Activated CD4-positive, alpha-beta memory T cell treated with anti-CD3 and anti-CD28 coated beads, Interleukin-2, amount 10 ng/mL, durations not matched to agents 7 days and 5 days (primary cell): ENCODE results near the gene ISG20. TPM values are rescaled to one million over a fixed set of nuclear protein-coding genes. Genes with fewer than 3 reads are reported as not detected.

Experiments
- CTCF ChIA-PET: fragments of 350-600 bp; sonication (Branson Sonifier 250); formaldehyde crosslinking; loops from one replicate; lab custom pipeline; 2021; ENCODE audit warnings: antibody characterized with exemption, inconsistent platforms; lab: Charles Lee
- POLR2A ChIA-PET: fragments of 350-600 bp; sonication (Branson Sonifier 250); formaldehyde crosslinking; loops from one replicate; lab custom pipeline; 2021; ENCODE audit warnings: antibody characterized with exemption; lab: Charles Lee
- DNase-seq: peaks from one replicate; pipeline ENCODE4 v3.0.0-alpha.2; 2020
- H3K27ac Mint-ChIP-seq: one replicate; pipeline ENCODE4 v1.8.0; 2021; ENCODE audit warnings: mild to moderate bottlenecking, mixed read lengths
- H3K27me3 Mint-ChIP-seq: one replicate; pipeline ENCODE4 v1.8.0; 2021; ENCODE audit warnings: mixed read lengths
- H3K36me3 Mint-ChIP-seq: one replicate; pipeline ENCODE4 v1.8.0; 2021; ENCODE audit warnings: low read depth, mixed read lengths
- H3K4me1 Mint-ChIP-seq: one replicate; pipeline ENCODE4 v1.8.0; 2021; ENCODE audit warnings: mixed read lengths
- H3K4me3 Mint-ChIP-seq: one replicate; pipeline ENCODE4 v1.8.0; 2021; ENCODE audit warnings: mild to moderate bottlenecking, mixed read lengths
- H3K9me3 Mint-ChIP-seq: one replicate; pipeline ENCODE4 v1.8.0; 2021; ENCODE audit warnings: mixed read lengths
- total RNA-seq, 2 experiments: library from RNA; stranded (reverse); gene quantifications; one replicate each; pipeline ENCODE4 v1.2.3, GENCODE V29; 2021

The ISG20 gene
- total RNA-seq, 2 experiments from 2014 or later = 337 to 338 TPM

- CTCF ChIA-PET = interaction anchor here (1.0 to 2.1 kb wide), 4 partner anchors 13 to 584 kb away, joined by 3 to 10 read pairs (median 6); partner anchors contain the start of genes MRPL46 and MRPS11
- Mint-ChIP-seq H3K4me1 (peaks cover 56% of the 10 kb centered on the region), H3K9me3 (no peaks in the 10 kb centered on the region), H3K27me3 (peaks cover under 1% of the 10 kb centered on the region), H3K27ac (peak overlapping the region; percentile 91), H3K36me3 (peaks cover 44% of the 10 kb centered on the region), H3K4me3 (peak overlapping the region; percentile 85)
- no peak for DNase-seq
- POLR2A ChIA-PET = interaction anchor here (0.7 to 2.2 kb wide), 6 partner anchors 8 to 393 kb away, joined by 3 to 38 read pairs (median 8); partner anchors contain the start of genes MRPL46 and MRPS11
Observed at GRCh38 chr15:88622605-88622975, 16.2 kb upstream of the ISG20 start.

GRCh38 chr15:88623061-88623460, 15.8 kb upstream of the ISG20 start:
- POLR2A ChIA-PET = interaction anchor here (2.0 to 6.0 kb wide), 4 partner anchors 10 to 38 kb away, joined by 7 to 95 read pairs (median 9); no protein-coding TSS in a partner anchor
- peaks cover 48% of the 10 kb centered on the region for H3K36me3 Mint-ChIP-seq
- DNase-seq = peak; percentile 52

GRCh38 chr15:88623632-88624031, 15.2 kb upstream of the ISG20 start:
- Mint-ChIP-seq H3K4me3 (peak overlapping the region; percentile 85), H3K27ac (peak overlapping the region; percentile 91), H3K4me1 (peaks cover 66% of the 10 kb centered on the region), H3K27me3 (no peaks in the 10 kb centered on the region), H3K36me3 (peaks cover 54% of the 10 kb centered on the region), H3K9me3 (no peaks in the 10 kb centered on the region)
- no peak for DNase-seq
- POLR2A ChIA-PET = interaction anchor here (1.3 to 6.0 kb wide), 9 partner anchors 10 to 281 kb away, joined by 3 to 95 read pairs (median 7); no protein-coding TSS in a partner anchor
- CTCF ChIA-PET = interaction anchor here (0.6 to 3.2 kb wide), 16 partner anchors 9 to 554 kb away, joined by 3 to 29 read pairs (median 5); partner anchors contain the start of gene ABHD2

More at GRCh38 chr15:88623061-88623460, 15.8 kb upstream of the ISG20 start:
- H3K27ac Mint-ChIP-seq = peak overlapping the region; percentile 91
- H3K4me3 Mint-ChIP-seq = peak overlapping the region; percentile 85
- peaks cover 61% of the 10 kb centered on the region for H3K4me1 Mint-ChIP-seq
- no peaks in the 10 kb centered on the region for H3K9me3 Mint-ChIP-seq
- CTCF ChIA-PET = interaction anchor here (0.8 to 3.2 kb wide), 5 partner anchors 10 to 212 kb away, joined by 4 to 29 read pairs (median 12); no protein-coding TSS in a partner anchor
- no peaks in the 10 kb centered on the region for H3K27me3 Mint-ChIP-seq

- CTCF ChIA-PET = interaction anchor here (0.6 to 3.2 kb wide), 34 partner anchors 9 to 707 kb away, joined by 3 to 29 read pairs (median 4); partner anchors contain the start of genes ABHD2, HAPLN3, MRPL46 and MRPS11
- DNase-seq = peak; percentile 56
- no peaks in the 10 kb centered on the region for H3K9me3 Mint-ChIP-seq
Observed at GRCh38 chr15:88624156-88624970, 14.5 kb upstream of the ISG20 start.

GRCh38 chr15:88624971-88625490, 13.8 kb upstream of the ISG20 start:
- Mint-ChIP-seq H3K4me3 (peak overlapping the region; percentile 85), H3K27me3 (no peaks in the 10 kb centered on the region), H3K9me3 (no peaks in the 10 kb centered on the region), H3K36me3 (peaks cover 68% of the 10 kb centered on the region), H3K4me1 (peaks cover 80% of the 10 kb centered on the region), H3K27ac (peak overlapping the region; percentile 91)
- POLR2A ChIA-PET = interaction anchor here (0.8 to 6.0 kb wide), 14 partner anchors 8 to 280 kb away, joined by 3 to 95 read pairs (median 6); partner anchors contain the start of genes MRPL46 and MRPS11
- DNase-seq = no peak
- CTCF ChIA-PET = interaction anchor here (0.6 to 3.2 kb wide), 32 partner anchors 8 to 707 kb away, joined by 3 to 29 read pairs (median 5); partner anchors contain the start of genes ABHD2, HAPLN3, MRPL46 and MRPS11

More at GRCh38 chr15:88624156-88624970, 14.5 kb upstream of the ISG20 start:
- no peaks in the 10 kb centered on the region for H3K27me3 Mint-ChIP-seq
- H3K4me1 Mint-ChIP-seq = peaks cover 74% of the 10 kb centered on the region
- peaks cover 61% of the 10 kb centered on the region for H3K36me3 Mint-ChIP-seq
- peak overlapping the region; percentile 85 for H3K4me3 Mint-ChIP-seq
- H3K27ac Mint-ChIP-seq = peak overlapping the region; percentile 91
- POLR2A ChIA-PET = interaction anchor here (0.8 to 6.0 kb wide), 13 partner anchors 9 to 280 kb away, joined by 3 to 95 read pairs (median 6); partner anchors contain the start of gene MRPL46

- no peaks in the 10 kb centered on the region for H3K27me3 Mint-ChIP-seq
- no peaks in the 10 kb centered on the region for H3K9me3 Mint-ChIP-seq
- ChIA-PET CTCF (interaction anchor here (1.3 to 3.2 kb wide), 5 partner anchors 10 to 279 kb away, joined by 3 to 29 read pairs (median 8); no protein-coding TSS in a partner anchor), POLR2A (interaction anchor here (1.4 to 6.0 kb wide), 3 partner anchors 9 to 159 kb away, joined by 3 to 95 read pairs (median 14); partner anchors contain the start of genes MRPL46 and MRPS11)
- H3K4me3 Mint-ChIP-seq = peak overlapping the region; percentile 64
- peaks cover 85% of the 10 kb centered on the region for H3K4me1 Mint-ChIP-seq
- DNase-seq = no peak
- H3K27ac Mint-ChIP-seq = peak overlapping the region; percentile 95
- H3K36me3 Mint-ChIP-seq = peaks cover 77% of the 10 kb centered on the region
Observed at GRCh38 chr15:88625943-88626741, 12.7 kb upstream of the ISG20 start.

GRCh38 chr15:88627463-88627862, 11.4 kb upstream of the ISG20 start:
- POLR2A ChIA-PET = interaction anchor here (0.9 to 6.0 kb wide), 4 partner anchors 8 to 277 kb away, joined by 3 to 95 read pairs (median 9); partner anchors contain the start of genes MRPL46 and MRPS11
- peak overlapping the region; percentile 95 for H3K27ac Mint-ChIP-seq
- H3K4me3 Mint-ChIP-seq = peak overlapping the region; percentile 64
- no peaks in the 10 kb centered on the region for H3K9me3 Mint-ChIP-seq
- peak; percentile 85 for DNase-seq
- H3K27me3 Mint-ChIP-seq = no peaks in the 10 kb centered on the region
- H3K36me3 Mint-ChIP-seq = peaks cover 80% of the 10 kb centered on the region
- CTCF ChIA-PET = interaction anchor here (0.7 to 1.3 kb wide), 3 partner anchors 8 to 61 kb away, joined by 3 read pairs; no protein-coding TSS in a partner anchor
- peaks cover 95% of the 10 kb centered on the region for H3K4me1 Mint-ChIP-seq

- Mint-ChIP-seq H3K9me3 (no peaks in the 10 kb centered on the region), H3K4me1 (peaks cover 94% of the 10 kb centered on the region), H3K27ac (peak overlapping the region; percentile 95), H3K27me3 (no peaks in the 10 kb centered on the region), H3K4me3 (peak overlapping the region; percentile 64), H3K36me3 (peaks cover 83% of the 10 kb centered on the region)
- CTCF ChIA-PET = interaction anchor here (0.6 to 0.7 kb wide), 3 partner anchors 7 to 501 kb away, joined by 3 to 4 read pairs (median 3); no protein-coding TSS in a partner anchor
- POLR2A ChIA-PET = interaction anchor here (1.2 to 6.0 kb wide), 5 partner anchors 7 to 277 kb away, joined by 3 to 95 read pairs (median 4); partner anchors contain the start of genes MRPL46 and MRPS11
- DNase-seq = no peak
Observed at GRCh38 chr15:88628018-88628654, 10.7 kb upstream of the ISG20 start.

- Mint-ChIP-seq H3K4me3 (no peak overlapping the region), H3K27me3 (no peaks in the 10 kb centered on the region), H3K4me1 (peaks cover 92% of the 10 kb centered on the region), H3K9me3 (no peaks in the 10 kb centered on the region), H3K36me3 (peaks cover 86% of the 10 kb centered on the region), H3K27ac (peak overlapping the region; percentile 95)
- no peak for DNase-seq
- ChIA-PET POLR2A (interaction anchor here (1.1 to 1.4 kb wide), 4 partner anchors 14 to 26 kb away, joined by 3 to 4 read pairs (median 3); no protein-coding TSS in a partner anchor), CTCF (interaction anchor here (0.6 kb wide), 1 partner anchor 500 kb away, joined by 4 read pairs; no protein-coding TSS in a partner anchor)
Observed at GRCh38 chr15:88629071-88629470, 9.7 kb upstream of the ISG20 start.

- Mint-ChIP-seq H3K27ac (peak overlapping the region; percentile 95), H3K9me3 (no peaks in the 10 kb centered on the region), H3K4me1 (peaks cover 90% of the 10 kb centered on the region), H3K4me3 (peak overlapping the region; percentile 32), H3K27me3 (no peaks in the 10 kb centered on the region), H3K36me3 (peaks cover 85% of the 10 kb centered on the region)
- DNase-seq = peak; percentile 73
- CTCF ChIA-PET = interaction anchor here (1.8 kb wide), 1 partner anchor 8 kb away, joined by 12 read pairs; the partner anchor contains the start of gene ISG20
- POLR2A ChIA-PET = interaction anchor here (0.7 to 2.2 kb wide), 4 partner anchors 9 to 164 kb away, joined by 3 to 16 read pairs (median 4); partner anchors contain the start of genes AEN and MRPL46
Observed at GRCh38 chr15:88630141-88630721, 8.6 kb upstream of the ISG20 start.
